GM12875 (cell line): Measurements from ENCODE around the gene HIVEP3.

ENCODE experiments used
- H3K4me3 ChIP-seq: one replicate; pipeline ENCODE4 v1.5.1; 2011; ENCODE audit warnings: low read depth, low read length, control low read depth
- TF ChIP-seq, protein P1 (sequence below): IDR thresholded peaks from 2 replicates; pipeline ENCODE4 v1.5.1; 2011; ENCODE audit warnings: low read depth, mild to moderate bottlenecking, control low read depth, inconsistent platforms, low read length, moderate library complexity, borderline replicate concordance; ENCODE audit not compliant: insufficient read depth

The HIVEP3 gene

GRCh38 chr1:41536361-41536802 is 382.3 kb downstream of the HIVEP3 start:
- TF ChIP-seq, protein P1, sequence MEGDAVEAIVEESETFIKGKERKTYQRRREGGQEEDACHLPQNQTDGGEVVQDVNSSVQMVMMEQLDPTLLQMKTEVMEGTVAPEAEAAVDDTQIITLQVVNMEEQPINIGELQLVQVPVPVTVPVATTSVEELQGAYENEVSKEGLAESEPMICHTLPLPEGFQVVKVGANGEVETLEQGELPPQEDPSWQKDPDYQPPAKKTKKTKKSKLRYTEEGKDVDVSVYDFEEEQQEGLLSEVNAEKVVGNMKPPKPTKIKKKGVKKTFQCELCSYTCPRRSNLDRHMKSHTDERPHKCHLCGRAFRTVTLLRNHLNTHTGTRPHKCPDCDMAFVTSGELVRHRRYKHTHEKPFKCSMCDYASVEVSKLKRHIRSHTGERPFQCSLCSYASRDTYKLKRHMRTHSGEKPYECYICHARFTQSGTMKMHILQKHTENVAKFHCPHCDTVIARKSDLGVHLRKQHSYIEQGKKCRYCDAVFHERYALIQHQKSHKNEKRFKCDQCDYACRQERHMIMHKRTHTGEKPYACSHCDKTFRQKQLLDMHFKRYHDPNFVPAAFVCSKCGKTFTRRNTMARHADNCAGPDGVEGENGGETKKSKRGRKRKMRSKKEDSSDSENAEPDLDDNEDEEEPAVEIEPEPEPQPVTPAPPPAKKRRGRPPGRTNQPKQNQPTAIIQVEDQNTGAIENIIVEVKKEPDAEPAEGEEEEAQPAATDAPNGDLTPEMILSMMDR = no peak
- H3K4me3 ChIP-seq = no peak overlapping the region

DNA sequence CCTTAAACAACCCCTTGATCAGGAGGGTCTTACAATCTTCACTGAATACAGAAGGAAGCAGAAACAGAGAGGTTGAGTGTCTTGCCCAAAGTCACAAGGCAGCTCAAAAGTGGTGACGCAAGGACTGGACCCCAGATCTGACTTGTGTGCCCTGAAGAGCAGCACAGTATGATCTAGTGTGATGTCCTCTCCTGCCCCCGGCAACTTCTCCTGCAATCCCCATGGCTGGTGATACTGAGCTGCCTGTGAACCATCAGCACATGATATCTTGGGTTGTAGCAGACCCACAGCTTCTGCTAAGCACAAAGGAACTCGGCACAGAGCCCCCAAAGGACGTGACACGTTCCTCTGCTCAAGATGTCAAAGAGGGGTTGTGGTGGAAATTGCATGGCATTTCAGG is 383.0 kb downstream of the HIVEP3 start:
- TF ChIP-seq, protein P1 = no peak
- H3K4me3 ChIP-seq = no peak overlapping the region

DNA sequence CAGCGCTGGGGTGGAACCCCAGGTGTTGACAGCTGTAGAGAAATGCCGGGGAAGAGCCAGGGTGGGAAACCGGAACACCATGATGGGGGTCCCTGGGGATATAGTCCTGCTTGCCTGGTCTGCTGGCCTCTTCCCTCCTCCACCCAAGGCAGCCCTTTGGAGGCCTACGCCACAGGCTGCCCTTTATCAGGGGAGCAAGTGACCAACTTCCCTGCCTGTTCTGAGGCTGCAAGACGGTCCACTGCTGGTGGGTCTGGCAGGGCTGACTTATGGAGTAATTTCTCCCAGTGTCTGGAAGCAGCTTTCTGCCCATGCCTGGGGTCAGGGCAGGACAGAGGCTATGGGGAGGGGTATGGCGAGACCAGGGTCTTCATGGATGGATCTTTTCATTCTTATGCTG is 383.4 kb downstream of the HIVEP3 start:
- H3K4me3 ChIP-seq = no peak overlapping the region
- TF ChIP-seq, protein P1 = no peak

DNA sequence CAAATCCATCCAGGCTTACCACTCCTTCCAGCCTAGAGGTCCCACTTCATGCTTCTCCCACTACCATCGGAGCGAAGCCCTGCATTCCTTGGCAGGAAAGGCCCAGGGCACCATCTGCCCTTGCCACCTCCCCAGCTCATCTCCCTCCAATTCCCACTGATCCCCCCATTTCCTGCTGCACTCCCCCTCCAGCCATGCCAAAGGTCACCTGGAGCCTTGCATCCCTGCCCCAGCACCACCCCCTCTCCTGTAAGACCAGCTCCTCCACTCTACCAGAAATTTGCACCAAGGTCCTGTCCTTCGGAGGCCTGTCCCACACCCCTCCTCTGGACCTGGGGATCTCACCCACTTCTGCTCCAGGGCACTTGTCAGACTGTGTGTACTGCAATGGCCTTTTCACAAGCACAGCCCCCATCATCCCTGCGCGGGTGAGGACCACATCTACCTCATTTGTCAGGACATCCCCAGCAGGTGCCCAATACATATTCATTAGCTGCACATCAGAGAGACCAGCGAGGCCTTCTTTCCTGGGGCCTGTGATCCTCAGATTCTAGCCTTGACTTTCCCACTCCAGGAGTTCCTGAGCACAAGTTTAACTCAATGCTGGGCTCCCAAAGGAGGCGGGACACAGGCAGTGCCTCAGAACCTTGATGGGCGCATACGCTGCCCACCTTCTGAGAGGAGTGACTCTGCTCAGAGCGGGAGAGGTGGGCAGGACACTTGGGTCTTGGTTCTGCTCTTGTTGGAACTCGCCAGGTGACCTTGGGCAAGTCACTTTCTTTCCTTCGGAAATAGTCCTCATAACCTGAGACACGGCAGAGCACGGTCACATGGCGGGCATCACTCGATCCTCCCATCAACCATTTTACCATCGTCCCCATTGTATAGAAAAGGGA is 384.3 kb downstream of the HIVEP3 start:
- H3K4me3 ChIP-seq = no peak overlapping the region
- TF ChIP-seq, protein P1 = no peak

DNA sequence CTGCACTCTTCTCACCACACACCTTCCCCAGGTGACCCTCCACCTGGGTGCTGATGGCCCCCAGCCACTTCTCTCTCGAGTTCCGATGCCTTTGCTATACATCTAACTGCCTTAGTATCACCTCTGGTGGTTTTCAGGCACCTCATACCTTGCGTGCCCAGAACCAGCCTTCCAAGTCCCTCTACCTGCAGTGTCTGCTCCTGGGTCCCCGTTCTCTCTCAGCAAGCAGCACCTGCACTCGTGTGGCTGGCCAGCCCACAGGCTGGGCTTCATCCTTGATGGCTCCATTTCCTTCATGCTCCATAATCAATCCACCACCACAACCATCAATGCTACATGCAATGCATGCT is 385.0 kb downstream of the HIVEP3 start:
- TF ChIP-seq, protein P1 = no peak
- no peak overlapping the region for H3K4me3 ChIP-seq

DNA sequence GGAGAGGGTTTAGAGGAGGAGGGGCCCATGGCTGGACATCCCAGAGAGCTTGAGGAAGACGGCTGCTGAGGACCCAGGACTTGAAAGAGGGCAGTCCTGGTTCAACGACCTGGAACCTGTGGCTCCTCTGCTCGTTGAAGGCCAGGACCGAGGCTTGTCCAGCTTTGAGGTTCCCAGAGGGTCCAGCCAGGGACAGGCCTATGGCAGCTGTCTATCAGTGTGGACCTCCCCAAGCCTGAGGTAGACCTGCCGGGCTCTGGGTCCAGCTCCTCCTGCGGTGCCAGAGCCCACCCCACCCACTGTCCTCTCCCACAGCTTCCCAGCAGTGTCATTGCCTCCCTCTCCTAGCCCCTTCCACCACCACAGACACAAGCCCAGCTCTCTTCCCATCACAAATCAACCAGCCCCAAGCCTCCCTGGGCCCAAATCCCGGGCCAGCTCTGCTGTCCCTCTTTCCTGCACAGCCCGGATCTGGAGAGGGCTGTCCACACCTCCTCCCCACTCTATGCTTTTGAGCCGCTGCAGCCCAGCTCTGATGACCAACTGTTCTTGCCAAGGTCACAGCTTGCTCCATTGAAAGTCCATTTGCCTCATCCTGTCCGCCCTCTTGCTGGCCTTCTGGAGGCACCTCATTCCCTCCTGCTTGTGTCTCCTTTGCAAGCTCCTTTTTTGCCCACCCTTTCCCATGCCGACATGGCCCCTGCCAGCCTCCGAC is 385.5 kb downstream of the HIVEP3 start:
- TF ChIP-seq, protein P1 = no peak

More for the DNA sequence above, 385.5 kb downstream of the HIVEP3 start:
- H3K4me3 ChIP-seq = no peak overlapping the region
